ENCODE results near the gene GRIN1.
A peak's percentile ranks its signal among the peaks of the same experiment; 100 is the strongest.
"Not testable (repeated sequence)": the region's sequence is repeated elsewhere in the genome, so short reads cannot be mapped to it uniquely, and the experiment has no call there.

The GRIN1 gene

GRCh38 chr9:137129456-137130175, 9.3 kb upstream of the GRIN1 start:
- peak; percentile 83 to 87 for DNase-seq

- DNase-seq = no peak
Measured at GRCh38 chr9:137130176-137130755, 8.7 kb upstream of the GRIN1 start.

GRCh38 chr9:137134191-137134590, 4.8 kb upstream of the GRIN1 start:
- no peak for DNase-seq

- not testable (repeated sequence) for DNase-seq
Measured at GRCh38 chr9:137135154-137135553, 3.8 kb upstream of the GRIN1 start.

GRCh38 chr9:137136261-137136880, 2.6 kb upstream of the GRIN1 start:
- DNase-seq = no peak

- DNase-seq = no peak
Measured at GRCh38 chr9:137136881-137137607, 1.9 kb upstream of the GRIN1 start.

- DNase-seq = no peak
Measured at GRCh38 chr9:137138058-137138721, 764 bp upstream of the GRIN1 start.

- DNase-seq = no peak
Measured at GRCh38 chr9:137139468-137140150, 655 bp downstream of the GRIN1 start.

- no peak for DNase-seq
Measured at GRCh38 chr9:137140151-137141012, 1.4 kb downstream of the GRIN1 start.

GRCh38 chr9:137141050-137141810, 2.3 kb downstream of the GRIN1 start:
- no peak for DNase-seq

- no peak for DNase-seq
Measured at GRCh38 chr9:137141976-137142936, 3.3 kb downstream of the GRIN1 start.

GRCh38 chr9:137143459-137143858, 4.5 kb downstream of the GRIN1 start:
- no peak for DNase-seq

GRCh38 chr9:137145731-137146526, 7.0 kb downstream of the GRIN1 start:
- no peak for DNase-seq

GRCh38 chr9:137146527-137146918, 7.6 kb downstream of the GRIN1 start:
- no peak for DNase-seq

- no peak for DNase-seq
Measured at GRCh38 chr9:137147091-137147792, 8.3 kb downstream of the GRIN1 start.

- DNase-seq = no peak
Measured at GRCh38 chr9:137147793-137148160, 8.8 kb downstream of the GRIN1 start.

- DNase-seq = no peak
Measured at GRCh38 chr9:137148242-137148641, 9.3 kb downstream of the GRIN1 start.

GRCh38 chr9:137148661-137149060, 9.7 kb downstream of the GRIN1 start:
- no peak for DNase-seq
